ENCODE data around the gene ZBTB16. TPM values are rescaled to one million over a fixed set of nuclear protein-coding genes. Genes with fewer than 3 reads are reported as not detected.

The ZBTB16 gene
- total RNA-seq, 1 experiment from 2014 or later, result 0.44 TPM

DNA sequence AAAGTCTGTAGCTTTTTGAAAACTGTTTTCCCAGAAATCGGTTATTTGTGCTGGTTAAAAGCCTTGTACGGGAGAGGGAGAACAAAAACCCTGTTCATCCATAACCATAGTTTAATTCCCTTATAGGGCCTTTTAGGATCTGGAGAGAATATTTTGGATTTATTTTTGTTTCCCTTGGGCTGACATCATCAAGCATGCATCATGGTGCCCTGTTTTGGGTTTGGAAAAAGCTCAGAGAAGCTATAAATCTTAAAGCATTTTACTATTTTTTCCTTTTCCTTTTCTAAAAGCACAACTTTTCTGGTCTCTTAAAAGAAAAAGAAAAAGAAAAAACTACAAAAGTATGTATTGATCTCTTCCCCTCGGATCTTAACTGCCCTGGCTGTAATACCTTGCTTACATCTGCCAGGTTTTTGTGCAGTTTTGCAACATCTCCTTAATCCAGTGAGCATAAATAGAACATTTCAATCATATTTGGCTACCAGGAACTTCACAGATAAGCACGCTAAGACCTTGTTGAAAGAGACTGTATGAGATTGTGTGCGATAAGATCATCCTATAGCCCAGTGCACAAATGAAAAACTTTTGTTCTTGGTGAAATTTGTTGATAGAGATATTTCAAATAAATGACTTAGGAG is 88.0 kb downstream of the ZBTB16 start:
- intact Hi-C loops (cut with micrococcal nuclease; ENCODE audit: unreplicated experiment), result no loop called here
- Histone ChIP-seq H3F3A (ENCODE audit: insufficient read depth, low read depth) (no peaks in the 10 kb centered on the region), H3K4me2 (no peak overlapping the region), H4K20me1 (ENCODE audit: insufficient read depth) (no peaks in the 10 kb centered on the region), H3K27ac (no peak overlapping the region), H2AFZ (no peak overlapping the region), H3K9me3 (ENCODE audit: insufficient read depth, low read depth) (no peaks in the 10 kb centered on the region), H3K36me3 (ENCODE audit: low read depth) (no peaks in the 10 kb centered on the region), H3K79me2 (ENCODE audit: low read depth) (no peaks in the 10 kb centered on the region), H3K27me3 (ENCODE audit: insufficient read depth, low read depth) (peaks cover 96% of the 10 kb centered on the region), H3K4me1 (replicated peaks; ENCODE audit: insufficient read depth) (no peaks in the 10 kb centered on the region), H3K9me2 (ENCODE audit: insufficient read depth) (no peaks in the 10 kb centered on the region), H3K4me3 (no peak overlapping the region)
- ChIA-PET CTCF (no interaction called here), POLR2A (ENCODE audit: unreplicated experiment) (no interaction called here)
- no TSS peak for BruUV-seq (replicated peaks)
- DNase-seq, result no peak
- TF ChIP-seq, protein P1, sequence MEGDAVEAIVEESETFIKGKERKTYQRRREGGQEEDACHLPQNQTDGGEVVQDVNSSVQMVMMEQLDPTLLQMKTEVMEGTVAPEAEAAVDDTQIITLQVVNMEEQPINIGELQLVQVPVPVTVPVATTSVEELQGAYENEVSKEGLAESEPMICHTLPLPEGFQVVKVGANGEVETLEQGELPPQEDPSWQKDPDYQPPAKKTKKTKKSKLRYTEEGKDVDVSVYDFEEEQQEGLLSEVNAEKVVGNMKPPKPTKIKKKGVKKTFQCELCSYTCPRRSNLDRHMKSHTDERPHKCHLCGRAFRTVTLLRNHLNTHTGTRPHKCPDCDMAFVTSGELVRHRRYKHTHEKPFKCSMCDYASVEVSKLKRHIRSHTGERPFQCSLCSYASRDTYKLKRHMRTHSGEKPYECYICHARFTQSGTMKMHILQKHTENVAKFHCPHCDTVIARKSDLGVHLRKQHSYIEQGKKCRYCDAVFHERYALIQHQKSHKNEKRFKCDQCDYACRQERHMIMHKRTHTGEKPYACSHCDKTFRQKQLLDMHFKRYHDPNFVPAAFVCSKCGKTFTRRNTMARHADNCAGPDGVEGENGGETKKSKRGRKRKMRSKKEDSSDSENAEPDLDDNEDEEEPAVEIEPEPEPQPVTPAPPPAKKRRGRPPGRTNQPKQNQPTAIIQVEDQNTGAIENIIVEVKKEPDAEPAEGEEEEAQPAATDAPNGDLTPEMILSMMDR (conservative IDR thresholded peaks at IDR 0.05), result no peak
- TF ChIP-seq EZH2 (IDR thresholded peaks at IDR 0.05; ENCODE audit: low read depth), result no peak

DNA sequence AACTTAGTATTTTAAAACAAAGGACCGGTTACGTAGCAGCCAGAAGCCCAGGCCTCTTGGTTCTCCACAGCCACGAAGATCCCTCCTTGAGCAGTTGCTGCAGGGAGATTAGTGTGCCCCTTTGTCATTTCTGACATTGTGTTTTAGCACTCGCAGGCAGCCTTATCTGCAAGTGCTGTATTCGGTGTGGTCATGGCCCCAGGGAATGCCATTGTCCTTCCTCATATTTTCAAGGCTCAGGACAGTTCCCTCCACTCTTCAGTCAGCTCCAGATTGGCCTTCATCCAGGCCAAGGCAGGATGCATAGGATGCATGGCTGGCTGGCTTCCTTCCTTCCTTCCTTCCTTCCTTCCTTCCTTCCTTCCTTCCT is 88.5 kb downstream of the ZBTB16 start:
- Histone ChIP-seq H3K27ac (no peak overlapping the region), H3K36me3 (ENCODE audit: low read depth) (no peaks in the 10 kb centered on the region), H3K4me3 (no peak overlapping the region), H3K4me2 (no peak overlapping the region), H3K79me2 (ENCODE audit: low read depth) (no peaks in the 10 kb centered on the region), H3K9me2 (ENCODE audit: insufficient read depth) (no peaks in the 10 kb centered on the region), H3K27me3 (ENCODE audit: insufficient read depth, low read depth) (peaks cover 96% of the 10 kb centered on the region), H3K4me1 (replicated peaks; ENCODE audit: insufficient read depth) (no peaks in the 10 kb centered on the region), H4K20me1 (ENCODE audit: insufficient read depth) (no peaks in the 10 kb centered on the region), H2AFZ (no peak overlapping the region), H3F3A (ENCODE audit: insufficient read depth, low read depth) (no peaks in the 10 kb centered on the region), H3K9me3 (ENCODE audit: insufficient read depth, low read depth) (no peaks in the 10 kb centered on the region)
- ChIA-PET CTCF (no interaction called here), POLR2A (ENCODE audit: unreplicated experiment) (no interaction called here)
- no peak for DNase-seq
- no TSS peak for BruUV-seq (replicated peaks)
- TF ChIP-seq EZH2 (IDR thresholded peaks at IDR 0.05; ENCODE audit: low read depth), result no peak
- TF ChIP-seq, protein P1 (conservative IDR thresholded peaks at IDR 0.05), result no peak
- intact Hi-C loops (cut with micrococcal nuclease; ENCODE audit: unreplicated experiment), result no loop called here

GRCh38 chr11:114149689-114150407 is 90.3 kb downstream of the ZBTB16 start:
- BruUV-seq (replicated peaks), result no TSS peak
- intact Hi-C loops (cut with micrococcal nuclease; ENCODE audit: unreplicated experiment), result no loop called here
- H3K27ac ChIP-seq, result no peak overlapping the region

More at GRCh38 chr11:114149689-114150407, 90.3 kb downstream of the ZBTB16 start:
- no peaks in the 10 kb centered on the region for H3K79me2 ChIP-seq (ENCODE audit: low read depth)
- POLR2A ChIA-PET (ENCODE audit: unreplicated experiment), result no interaction called here
- TF ChIP-seq EZH2 (IDR thresholded peaks at IDR 0.05; ENCODE audit: low read depth), result no peak
- TF ChIP-seq, protein P1 (conservative IDR thresholded peaks at IDR 0.05), result no peak
- H4K20me1 ChIP-seq (ENCODE audit: insufficient read depth), result no peaks in the 10 kb centered on the region
- no peak for DNase-seq
- peaks cover 94% of the 10 kb centered on the region for H3K27me3 ChIP-seq (ENCODE audit: insufficient read depth, low read depth)
- CTCF ChIA-PET, result no interaction called here
- no peak overlapping the region for H2AFZ ChIP-seq
- H3K4me2 ChIP-seq, result no peak overlapping the region
- no peaks in the 10 kb centered on the region for H3K9me2 ChIP-seq (ENCODE audit: insufficient read depth)
- no peak overlapping the region for H3K4me3 ChIP-seq
- H3K9me3 ChIP-seq (ENCODE audit: insufficient read depth, low read depth), result no peaks in the 10 kb centered on the region
- no peaks in the 10 kb centered on the region for H3K36me3 ChIP-seq (ENCODE audit: low read depth)
- H3F3A ChIP-seq (ENCODE audit: insufficient read depth, low read depth), result no peaks in the 10 kb centered on the region
- H3K4me1 ChIP-seq (replicated peaks; ENCODE audit: insufficient read depth), result no peaks in the 10 kb centered on the region
